NCI-H1105 (cell line): ENCODE data around the gene CR1.
"Not testable (repeated sequence)": the region's sequence is repeated elsewhere in the genome, so short reads cannot be mapped to it uniquely, and the experiment has no call there.

ENCODE experiments used
- DNase-seq: peaks from one replicate; lab custom pipeline; 2025; lab: John Stamatoyannopoulos, UW

The CR1 gene

DNA sequence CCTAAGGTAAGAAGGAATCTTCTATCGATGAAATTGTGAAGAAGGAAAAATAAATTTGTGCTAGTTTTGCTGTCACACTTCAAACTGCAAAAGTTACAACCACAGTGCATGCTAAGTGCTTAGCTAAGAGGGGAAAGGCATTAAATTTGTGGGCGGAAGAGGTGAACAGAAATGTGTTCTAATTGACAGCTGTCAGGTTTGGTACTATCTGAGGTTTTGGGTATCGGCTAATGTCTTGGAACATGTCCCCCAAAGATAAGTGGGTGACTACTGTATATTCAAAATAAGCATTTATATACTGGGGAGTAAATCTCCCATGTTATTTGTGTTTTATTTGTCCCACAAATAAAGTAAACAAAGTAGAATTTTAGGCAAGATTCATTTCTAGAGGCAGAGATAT, 8.0 kb downstream of the CR1 start:
- no peak for DNase-seq

DNA sequence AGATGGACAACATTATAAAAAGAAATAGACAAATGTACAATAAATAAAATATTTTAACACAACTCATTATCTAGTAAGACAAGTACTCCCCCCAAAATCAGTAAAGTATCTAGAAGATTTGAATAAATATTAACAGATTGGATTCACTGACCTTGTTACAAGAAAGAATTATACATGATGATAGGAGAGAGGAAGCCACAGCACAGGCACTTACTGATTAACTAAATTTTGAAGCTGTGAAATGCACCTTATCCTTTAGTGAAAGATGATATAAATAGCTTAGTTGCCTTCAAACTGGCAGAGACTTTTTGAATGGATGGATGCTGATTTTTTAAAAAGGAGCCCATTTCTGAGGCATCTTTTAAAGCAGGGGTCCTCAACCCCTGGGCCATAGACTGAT, 8.5 kb downstream of the CR1 start:
- no peak for DNase-seq

GRCh38 chr1:207510444-207510843, 14.5 kb downstream of the CR1 start:
- DNase-seq = no peak

DNA sequence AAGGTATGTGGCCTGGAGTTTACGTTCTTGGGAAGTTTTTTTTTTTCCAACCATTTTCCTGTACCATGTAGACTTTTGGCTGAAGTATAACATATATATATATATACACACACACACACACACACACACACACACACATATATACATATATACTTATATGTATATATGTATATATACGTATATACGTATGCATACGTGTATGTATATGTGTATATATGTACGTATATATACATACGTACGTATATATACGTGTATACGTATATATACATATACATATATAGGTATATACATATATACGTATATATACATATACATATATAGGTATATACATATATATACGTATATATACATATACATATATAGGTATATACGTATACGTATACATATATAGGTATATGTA, 18.9 kb downstream of the CR1 start:
- no peak for DNase-seq

GRCh38 chr1:207516729-207517128, 20.8 kb downstream of the CR1 start:
- no peak for DNase-seq

DNA sequence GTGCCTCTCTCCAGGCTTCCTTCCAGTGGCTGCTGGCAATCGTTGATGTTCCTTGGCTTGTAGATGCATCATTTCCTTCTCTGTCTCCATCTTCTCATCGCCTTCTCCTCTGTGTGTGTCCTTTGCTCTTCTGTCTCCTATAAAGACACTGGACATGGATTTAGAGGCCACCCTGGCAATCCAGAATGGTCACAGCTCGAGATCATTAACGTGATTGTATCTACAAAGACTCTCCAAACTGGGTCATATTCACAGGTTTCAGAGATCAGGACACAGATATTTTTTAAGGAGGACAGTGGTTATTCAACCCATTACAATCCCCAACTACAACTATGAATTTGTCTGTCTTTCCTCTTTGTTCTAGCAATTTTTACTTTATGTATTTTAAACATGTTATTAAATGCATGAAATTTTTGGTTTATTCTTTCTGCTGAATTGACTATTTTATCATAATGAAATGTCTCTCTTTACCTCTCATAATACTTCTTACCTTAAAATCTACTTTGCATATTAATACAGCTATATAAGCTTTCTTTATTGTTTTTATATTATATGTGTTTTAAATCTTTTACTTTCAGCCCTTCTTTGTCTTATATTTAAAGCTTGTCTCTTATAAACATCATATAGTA, 22.8 kb downstream of the CR1 start:
- no peak for DNase-seq

DNA sequence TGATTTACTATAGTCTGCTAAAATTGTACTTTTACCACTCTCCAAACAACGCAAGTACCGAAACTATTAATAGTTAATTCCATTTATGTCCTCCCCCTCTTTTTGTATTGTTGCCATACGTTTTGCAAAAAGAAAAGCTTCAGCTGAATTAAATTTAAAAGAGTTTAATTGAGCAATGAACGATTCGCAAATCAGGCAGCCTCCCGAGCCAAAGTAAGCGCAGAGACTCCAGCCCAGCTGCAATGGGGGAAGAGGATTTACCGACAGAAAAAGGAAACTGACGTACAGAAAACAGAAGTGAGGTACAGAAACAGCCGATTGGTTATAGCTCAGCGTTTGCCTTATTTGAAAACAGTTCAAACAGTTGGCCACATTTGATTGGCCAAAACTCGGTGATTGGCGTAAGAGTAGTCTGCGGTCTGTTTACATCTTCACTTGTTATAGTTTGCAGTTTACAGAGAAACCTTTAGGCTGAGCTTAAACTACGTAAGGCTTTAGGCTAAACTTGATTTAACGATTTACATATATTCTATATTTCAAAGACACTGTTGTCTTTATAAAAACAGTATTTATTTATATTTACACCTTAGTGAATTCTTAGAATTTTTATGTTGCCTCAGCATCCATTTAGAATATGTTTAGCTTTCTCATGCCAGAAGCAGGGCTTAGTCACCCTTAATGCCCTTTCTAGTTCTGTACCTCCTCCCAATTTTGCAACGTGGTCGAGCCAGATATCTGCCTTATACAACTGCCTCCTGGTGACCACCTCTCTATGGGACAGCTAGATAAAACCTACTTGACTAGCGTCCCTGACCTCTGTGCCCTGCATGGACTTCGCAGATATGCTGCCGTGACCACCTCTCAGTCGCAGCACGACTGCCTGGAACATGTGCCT, 23.8 kb downstream of the CR1 start:
- no peak for DNase-seq

- DNase-seq = not testable (repeated sequence)
Observed at GRCh38 chr1:207520400-207521345, 24.7 kb downstream of the CR1 start.

GRCh38 chr1:207525239-207525638, 29.3 kb downstream of the CR1 start:
- not testable (repeated sequence) for DNase-seq

DNA sequence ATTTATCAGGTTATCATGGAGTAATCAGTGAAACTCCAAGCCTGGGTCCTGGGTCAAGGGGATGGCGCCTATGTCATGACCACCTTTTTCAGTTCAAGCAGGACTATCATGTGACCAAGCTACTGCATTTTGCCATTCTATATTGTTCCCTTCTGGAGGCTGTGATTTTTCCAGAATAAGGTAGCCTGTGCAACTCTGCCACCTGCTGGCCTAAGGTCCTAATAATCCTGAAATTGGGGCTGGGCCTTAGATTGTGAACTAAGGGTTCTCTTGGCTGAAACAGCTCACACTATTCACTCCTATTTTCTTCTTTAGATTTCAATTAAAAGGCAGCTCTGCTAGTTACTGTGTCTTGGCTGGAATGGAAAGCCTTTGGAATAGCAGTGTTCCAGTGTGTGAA, 32.4 kb downstream of the CR1 start:
- not testable (repeated sequence) for DNase-seq

DNA sequence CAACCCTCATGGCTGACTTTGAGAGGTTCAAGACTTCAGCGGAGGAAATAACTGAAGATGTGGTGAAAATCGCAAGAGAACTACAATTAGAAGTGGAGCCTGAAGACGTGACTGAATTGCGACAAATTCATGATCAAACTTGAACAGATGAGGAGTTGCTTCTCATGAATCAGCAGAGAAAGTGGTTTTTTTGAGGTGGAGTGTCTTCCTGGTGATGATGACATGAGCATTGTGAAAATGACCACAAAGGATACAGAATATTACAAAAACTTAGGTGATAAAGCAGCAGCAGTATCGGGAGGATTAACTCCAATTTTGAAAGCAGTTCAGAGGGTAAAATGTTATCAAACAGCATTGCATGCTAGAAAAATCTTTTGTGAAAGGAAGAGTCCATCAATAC, 40.3 kb downstream of the CR1 start:
- DNase-seq = not testable (repeated sequence)

GRCh38 chr1:207546677-207547357, 50.9 kb downstream of the CR1 start:
- DNase-seq = not testable (repeated sequence)

DNA sequence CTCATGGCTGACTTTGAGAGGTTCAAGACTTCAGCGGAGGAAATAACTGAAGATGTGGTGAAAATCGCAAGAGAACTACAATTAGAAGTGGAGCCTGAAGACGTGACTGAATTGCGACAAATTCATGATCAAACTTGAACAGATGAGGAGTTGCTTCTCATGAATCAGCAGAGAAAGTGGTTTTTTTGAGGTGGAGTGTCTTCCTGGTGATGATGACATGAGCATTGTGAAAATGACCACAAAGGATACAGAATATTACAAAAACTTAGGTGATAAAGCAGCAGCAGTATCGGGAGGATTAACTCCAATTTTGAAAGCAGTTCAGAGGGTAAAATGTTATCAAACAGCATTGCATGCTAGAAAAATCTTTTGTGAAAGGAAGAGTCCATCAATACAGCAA, 58.9 kb downstream of the CR1 start:
- DNase-seq = not testable (repeated sequence)

- DNase-seq = no peak
Observed at GRCh38 chr1:207565546-207566468, 69.8 kb downstream of the CR1 start.

GRCh38 chr1:207571926-207572325, 76.0 kb downstream of the CR1 start:
- DNase-seq = not testable (repeated sequence)

- not testable (repeated sequence) for DNase-seq
Observed at GRCh38 chr1:207573074-207573473, 77.1 kb downstream of the CR1 start.

DNA sequence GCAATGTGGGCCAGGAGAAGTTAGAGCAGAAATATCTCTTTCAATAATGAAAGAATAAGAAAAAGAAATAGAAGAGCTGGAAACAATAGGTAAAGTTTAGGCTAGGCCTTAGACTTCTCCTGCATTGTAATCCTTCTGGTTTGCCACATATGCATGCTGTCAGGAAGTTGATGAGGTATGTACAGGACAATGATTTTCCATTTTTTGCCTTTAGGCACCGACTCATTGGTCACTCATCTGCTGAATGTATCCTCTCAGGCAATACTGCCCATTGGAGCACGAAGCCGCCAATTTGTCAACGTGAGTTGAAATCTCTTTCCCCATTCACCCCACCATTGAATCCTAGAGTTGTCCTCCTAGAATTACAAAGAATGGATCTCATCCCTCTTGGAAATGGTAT, 79.4 kb downstream of the CR1 start:
- DNase-seq = not testable (repeated sequence)

GRCh38 chr1:207578796-207579435, 83.0 kb downstream of the CR1 start:
- DNase-seq = no peak

GRCh38 chr1:207579436-207579799, 83.5 kb downstream of the CR1 start:
- peak; percentile 46 for DNase-seq

GRCh38 chr1:207581496-207582153, 85.7 kb downstream of the CR1 start:
- DNase-seq = no peak
